Pancreas (tissue), 10 donors: ENCODE data around the gene DCLK2. TPM values are rescaled to one million over a fixed set of nuclear protein-coding genes. Genes with fewer than 3 reads are reported as not detected.

Source experiments
- ATAC-seq, 4 donors: fragments of 200-7000 bp; cut with Tn5 transposase; one replicate each; pipeline versions ENCODE4 v1.8.0 to v1.9.1; 2020; ENCODE audit warnings: mild to moderate bottlenecking in 4 of 4, moderate library complexity in 4 of 4
- DNase-seq, 6 donors: peaks; one replicate each; pipeline ENCODE4 v3.0.0-alpha.2; 2020
- FAIRE-seq: peaks from 2 replicates; lab custom pipeline; 2012; peaks lifted over from hg19 to GRCh38; lab: Jason Lieb, UNC
- H3K27ac ChIP-seq, 4 donors: fragments of 200-600 bp; sonication (generic); 1 replicate in 3 of 4; 2 replicates in 1 of 4; pipeline versions ENCODE4 v1.5.0 to v1.8.0; 2020
- H3K27me3 ChIP-seq, 4 donors: fragments of 200-600 bp; one replicate each; pipeline ENCODE4 v1.8.0; 2021
- H3K36me3 ChIP-seq, 3 donors: fragments of 200-600 bp; sonication (generic) in 1 of 3; one replicate each; pipeline versions ENCODE4 v1.5.0 to v1.8.0; 2020 to 2021
- H3K4me1 ChIP-seq, 3 donors: fragments of 200-600 bp; one replicate each; pipeline ENCODE4 v1.8.0; 2021
- H3K4me3 ChIP-seq, 4 donors: fragments of 200-600 bp; sonication (generic) in 2 of 4; one replicate each; pipeline versions ENCODE4 v1.5.0 to v1.8.0; 2020 to 2021
- H3K9me3 ChIP-seq, 4 donors: fragments of 200-600 bp; one replicate each; pipeline ENCODE4 v1.8.0; 2021
- CTCF ChIP-seq, 4 donors: fragments of 200-600 bp; sonication (generic) in 3 of 4; IDR thresholded peaks; one replicate each; pipeline versions ENCODE4 v1.5.0 to v1.8.0; 2021; ENCODE audit warnings: antibody characterized with exemption in 4 of 4
- WGBS, 2 donors: extraction: QIAGEN DNeasy Blood & Tissue Kit; methylation state at CpG; one replicate each; pipeline ENCODE4 v1.1.7; 2013; 5-methylcytosine and 5-hydroxymethylcytosine counted together
- intact Hi-C, 3 donors: fragments of 100-400 bp; cut with DNase I; formaldehyde crosslinking; loops; one replicate each; pipeline versions ENCODE4 v1.11.1 to v1.14.2; 2022
- polyA plus RNA-seq, 2 donors: library from polyadenylated mRNA; stranded (reverse); fragments of 200-250 nt; gene quantifications; one replicate each; pipeline ENCODE4 v1.2.3, GENCODE V29; 2013
- total RNA-seq, 6 donors: library from RNA; stranded (reverse); fragmentation: NEBNext Ultra II Directional in 4 of 6; extraction: Animal tissue kit (Norgen Biotek cat#: 25700) in 4 of 6; gene quantifications; one replicate each; pipeline versions ENCODE4 v1.2.1 to v1.2.4, GENCODE V29; 2021 to 2023
- donor health status: healthy with polysubstance abuse.
- donor health status: DM: no; HTN: no; CAD: no; lungs with moderate emphysema.
- donor health status: DM: no; HTN: no; CAD: no.
- donor health status: control.
- donor health status: control.
- donor health status: Bipolar disorder and iron deficiency.
- donor health status: DM: yes; HTN: yes; CAD: no.
- donor health status: DM: no; HTN: no; CAD: no.
- donor health status: DM: no; HTN: no; CAD: no.
- donor health status: DM: yes; HTN: yes; CAD: no.

Gene DCLK2
- total and polyA plus RNA-seq, 8 donors: 1.2 to 3.7 (median 1.8) TPM

- no peak for DNase-seq
- Histone ChIP-seq H3K4me3 (no peak overlapping the region), H3K36me3 (no peaks in the 10 kb centered on the region), H3K27me3 (no peaks in the 10 kb centered on the region), H3K9me3 (no peaks in the 10 kb centered on the region), H3K27ac (no peak overlapping the region), H3K4me1 (peaks cover 0 to 3% (median 0%) of the 10 kb centered on the region in 3 donors)
- intact Hi-C loops: no loop called here
- no peak for TF ChIP-seq CTCF (IDR thresholded peaks at IDR 0.05)
- FAIRE-seq: no peak
- no peak for ATAC-seq
- 57% methylated on average over 1 of the region's 1 CpG for WGBS, 2 donors
These were observed 228.5 kb downstream of the DCLK2 start for GRCh38 chr4:150306719-150307118.
